ENCODE measurements around the gene MZF1. TPM values are rescaled to one million over a fixed set of nuclear protein-coding genes. Genes with fewer than 3 reads are reported as not detected.

Gene MZF1
- total and polyA plus RNA-seq, 2 donors (not counting 3 experiments of a cell fraction or from before 2014, with no cell fraction given) = 26.4 to 30.8 TPM

DNA sequence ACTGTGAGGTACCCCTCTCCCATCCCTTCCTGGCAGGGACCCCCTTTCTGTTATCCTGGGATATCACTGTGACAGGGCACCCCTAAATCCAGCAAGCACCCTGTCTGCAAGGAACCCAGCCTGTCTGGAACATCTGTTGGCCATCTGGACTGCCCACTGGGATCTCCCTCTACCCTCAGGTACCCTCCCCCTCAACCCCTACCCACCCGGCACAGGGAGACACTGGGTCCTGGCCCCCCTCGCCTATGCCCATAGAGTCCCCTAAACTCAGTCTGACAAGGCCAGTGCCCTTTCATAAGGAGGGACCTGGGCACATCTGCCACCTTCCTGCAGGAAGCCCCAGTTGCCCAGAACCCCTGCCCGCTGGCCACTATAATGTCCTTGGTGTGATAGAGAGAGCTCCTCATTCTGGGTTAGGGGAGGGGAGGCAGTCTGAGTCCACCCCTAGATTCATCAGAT lies 58.5 kb downstream of the MZF1 start:
- peak overlapping the region; percentile 48 for H3K4me2 ChIP-seq (ENCODE audit: insufficient read depth, low read length)
- H3K9ac ChIP-seq (replicated peaks; ENCODE audit: extremely low read depth, insufficient read depth, low read length) = no peak overlapping the region
- DNase-seq (ENCODE audit: low read depth, low spot score) (no peak), FAIRE-seq (no peak)
- H3K27ac ChIP-seq (ENCODE audit: insufficient read depth, low read depth, low read length) = no peak overlapping the region
- H3K27me3 ChIP-seq (ENCODE audit: control insufficient read depth in 2 of 2, insufficient read depth in 2 of 2, low read length in 2 of 2) = no peaks in the 10 kb centered on the region
- ChIA-PET CTCF (interaction anchor here (0.7 to 2.7 kb wide), 29 partner anchors 9 to 286 kb away, joined by 3 to 42 read pairs (median 5); partner anchors contain the start of genes CHMP2A, TRIM28, UBE2M and ZNF497), POLR2A (interaction anchor here (1.0 to 1.6 kb wide), 2 partner anchors 29 to 61 kb away, joined by 4 to 6 read pairs; partner anchors contain the start of gene TRIM28)
- no TSS peak for BruUV-seq (replicated peaks)
- no peaks in the 10 kb centered on the region for H3K9me1 ChIP-seq (replicated peaks; ENCODE audit: control insufficient read depth, extremely low read depth, insufficient read depth, low read length)
- H4K20me1 ChIP-seq (replicated peaks; ENCODE audit: control insufficient read depth, extremely low read depth, insufficient read depth, low read length) = no peaks in the 10 kb centered on the region
- H3K36me3 ChIP-seq (ENCODE audit: control insufficient read depth in 2 of 2, extremely low read depth in 1 of 2, insufficient read depth in 2 of 2, low read length in 2 of 2) = peaks cover 0 to 11% of the 10 kb centered on the region in 2 experiments
- H2AFZ ChIP-seq (ENCODE audit: low read depth, low read length) = no peak overlapping the region
- TF ChIP-seq JUN (IDR thresholded peaks at IDR 0.05; ENCODE audit: borderline replicate concordance, insufficient read depth, insufficient read length, low read depth) (no peak), EZH2 (IDR thresholded peaks at IDR 0.05; ENCODE audit: borderline replicate concordance, low read depth, low read length, severe bottlenecking) (no peak), GATA2 (IDR thresholded peaks at IDR 0.05; ENCODE audit: insufficient read depth, insufficient read length, low read depth, low read length) (no peak), POLR2A (IDR thresholded peaks at IDR 0.05; ENCODE audit: low read depth, low read length) (no peak), POLR2AphosphoS5 (IDR thresholded peaks at IDR 0.05; ENCODE audit: insufficient read depth, low read depth, low read length) (no peak), FOS (IDR thresholded peaks at IDR 0.05; ENCODE audit: borderline replicate concordance, insufficient read depth, low read length) (no peak), MYC (IDR thresholded peaks at IDR 0.05; ENCODE audit: low read depth, low read length) (no peak)
- TF ChIP-seq, protein P1, sequence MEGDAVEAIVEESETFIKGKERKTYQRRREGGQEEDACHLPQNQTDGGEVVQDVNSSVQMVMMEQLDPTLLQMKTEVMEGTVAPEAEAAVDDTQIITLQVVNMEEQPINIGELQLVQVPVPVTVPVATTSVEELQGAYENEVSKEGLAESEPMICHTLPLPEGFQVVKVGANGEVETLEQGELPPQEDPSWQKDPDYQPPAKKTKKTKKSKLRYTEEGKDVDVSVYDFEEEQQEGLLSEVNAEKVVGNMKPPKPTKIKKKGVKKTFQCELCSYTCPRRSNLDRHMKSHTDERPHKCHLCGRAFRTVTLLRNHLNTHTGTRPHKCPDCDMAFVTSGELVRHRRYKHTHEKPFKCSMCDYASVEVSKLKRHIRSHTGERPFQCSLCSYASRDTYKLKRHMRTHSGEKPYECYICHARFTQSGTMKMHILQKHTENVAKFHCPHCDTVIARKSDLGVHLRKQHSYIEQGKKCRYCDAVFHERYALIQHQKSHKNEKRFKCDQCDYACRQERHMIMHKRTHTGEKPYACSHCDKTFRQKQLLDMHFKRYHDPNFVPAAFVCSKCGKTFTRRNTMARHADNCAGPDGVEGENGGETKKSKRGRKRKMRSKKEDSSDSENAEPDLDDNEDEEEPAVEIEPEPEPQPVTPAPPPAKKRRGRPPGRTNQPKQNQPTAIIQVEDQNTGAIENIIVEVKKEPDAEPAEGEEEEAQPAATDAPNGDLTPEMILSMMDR (IDR thresholded peaks at IDR 0.05; ENCODE audit: extremely low read depth in 1 of 2, insufficient read depth in 1 of 2, low read depth in 1 of 2, low read length in 2 of 2) = no peak
- dilution Hi-C loops (cut with MboI; ENCODE audit: extremely low pct_ligation_motif_present, low sequenced_read_pairs) (no loop called here), intact Hi-C loops (cut with micrococcal nuclease) (loop anchor here (1.0 kb wide), 1 partner anchor 67 kb away; no protein-coding TSS in a partner anchor)
- H3K4me1 ChIP-seq (ENCODE audit: control insufficient read depth, extremely low read depth, insufficient read depth, low read length) = peaks cover 12% of the 10 kb centered on the region
- H3K4me3 ChIP-seq (replicated peaks in 1 of 3; ENCODE audit: insufficient read depth in 1 of 3, low read depth in 1 of 3, low read length in 3 of 3) = peak overlapping the region in 2 of 3 experiments; percentile 8 to 27
- no peaks in the 10 kb centered on the region for H3K9me3 ChIP-seq (replicated peaks; ENCODE audit: control insufficient read depth, insufficient read depth, low read length)
- H3K79me2 ChIP-seq (ENCODE audit: control insufficient read depth, insufficient read depth, low read length) = peaks cover 36% of the 10 kb centered on the region
